LoVo (cell line): ENCODE measurements around the gene SLC35D1.

ENCODE experiments used
- DNase-seq: peaks from one replicate; pipeline ENCODE4 v3.0.0-alpha.2; 2016; ENCODE audit warnings: low spot score

SLC35D1 gene

GRCh38 chr1:67044631-67045270, 9.2 kb downstream of the SLC35D1 start:
- no peak for DNase-seq

DNA sequence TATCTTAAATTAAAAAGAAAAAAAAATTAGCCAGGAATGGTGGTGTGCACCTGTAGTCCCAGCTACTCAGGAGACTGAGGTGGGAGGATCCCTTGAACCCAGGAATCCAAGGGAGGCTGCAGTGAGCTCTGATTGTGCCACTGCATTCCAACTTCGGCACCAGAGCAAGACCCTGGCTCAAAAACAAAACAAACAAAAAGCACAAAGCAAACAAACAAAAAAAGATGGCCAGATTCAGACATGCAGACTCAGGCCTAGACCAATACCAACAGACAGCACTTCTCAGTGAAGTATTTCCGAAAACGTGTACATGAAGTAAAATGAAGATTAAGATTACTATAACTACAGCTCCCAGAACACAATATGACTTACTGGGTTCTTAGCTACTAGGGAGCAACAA, 10.6 kb downstream of the SLC35D1 start:
- no peak for DNase-seq

DNA sequence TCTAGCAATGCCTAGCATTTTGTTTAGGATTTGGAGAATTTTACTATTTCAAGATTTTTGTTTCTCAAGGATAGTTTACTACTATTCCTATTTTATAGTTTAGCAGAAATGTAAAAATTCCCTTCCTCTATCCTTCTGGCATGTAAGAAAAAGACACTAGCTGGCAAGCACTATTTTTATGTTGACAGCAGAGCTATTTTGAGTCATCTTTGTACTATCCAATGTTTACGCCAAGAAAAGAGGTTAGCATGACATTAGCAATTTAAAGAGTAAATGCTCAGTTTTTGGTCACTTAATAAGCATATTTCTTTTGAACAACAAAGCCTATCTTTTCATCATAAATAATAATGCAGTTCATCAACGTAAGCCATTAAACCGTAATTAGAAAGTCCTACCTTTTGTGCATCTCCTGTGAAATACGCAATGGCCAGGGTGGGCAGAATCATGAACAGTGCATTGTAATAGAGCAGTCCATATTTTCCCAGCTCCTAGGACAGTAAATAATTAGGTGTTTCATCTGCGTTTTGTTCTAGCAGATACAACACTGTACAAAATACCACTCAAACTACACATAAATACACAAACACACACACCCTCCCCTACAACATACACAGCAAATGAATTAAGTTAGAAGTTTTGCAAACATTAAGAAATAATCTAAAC, 12.0 kb downstream of the SLC35D1 start:
- no peak for DNase-seq

GRCh38 chr1:67040405-67040804, 13.5 kb downstream of the SLC35D1 start:
- no peak for DNase-seq

- DNase-seq, result no peak
Observed at GRCh38 chr1:67031859-67032247, 22.1 kb downstream of the SLC35D1 start.

- DNase-seq, result no peak
Observed at GRCh38 chr1:67031121-67031858, 22.7 kb downstream of the SLC35D1 start.

DNA sequence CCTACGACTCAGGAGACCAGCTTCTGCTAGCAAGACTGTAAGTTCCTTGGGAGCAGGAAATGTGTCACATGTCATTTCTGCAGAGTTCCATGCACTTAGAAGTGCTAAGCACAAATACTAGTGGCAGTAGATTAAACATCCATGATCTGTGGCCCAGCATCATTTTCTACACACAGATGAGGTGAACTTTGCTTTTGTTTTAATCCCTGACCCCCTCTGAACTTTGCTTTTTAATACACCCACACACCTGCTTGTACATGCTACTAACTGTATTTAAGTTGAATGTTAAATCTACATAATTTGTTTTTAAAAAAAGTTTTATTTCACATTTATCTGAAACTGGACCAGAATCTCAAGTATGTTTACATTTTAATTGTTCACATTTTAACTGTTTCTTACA, 24.5 kb downstream of the SLC35D1 start:
- DNase-seq, result no peak

- DNase-seq, result no peak
Observed at GRCh38 chr1:67020765-67021164, 33.2 kb downstream of the SLC35D1 start.

DNA sequence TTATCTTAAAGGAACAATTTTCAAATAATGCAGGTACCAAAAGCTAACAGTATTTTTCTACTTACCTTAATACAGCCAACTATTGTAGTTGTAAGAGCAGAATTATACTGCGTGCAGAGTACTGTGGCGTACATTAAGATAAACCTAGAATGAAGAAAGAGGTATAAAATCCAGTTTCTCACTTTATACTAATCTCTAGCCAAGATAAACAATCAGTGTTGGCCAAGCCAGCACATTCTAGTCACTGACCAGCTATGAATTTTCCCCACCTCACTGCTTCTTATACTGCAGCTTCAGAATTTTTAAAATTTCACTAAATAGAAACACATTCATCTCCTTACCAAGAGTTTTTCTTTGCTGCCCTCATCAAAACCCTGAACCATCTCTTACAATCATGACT, 33.6 kb downstream of the SLC35D1 start:
- no peak for DNase-seq

GRCh38 chr1:67019600-67020136, 34.3 kb downstream of the SLC35D1 start:
- DNase-seq, result no peak

GRCh38 chr1:67019121-67019520, 34.8 kb downstream of the SLC35D1 start:
- DNase-seq, result no peak

DNA sequence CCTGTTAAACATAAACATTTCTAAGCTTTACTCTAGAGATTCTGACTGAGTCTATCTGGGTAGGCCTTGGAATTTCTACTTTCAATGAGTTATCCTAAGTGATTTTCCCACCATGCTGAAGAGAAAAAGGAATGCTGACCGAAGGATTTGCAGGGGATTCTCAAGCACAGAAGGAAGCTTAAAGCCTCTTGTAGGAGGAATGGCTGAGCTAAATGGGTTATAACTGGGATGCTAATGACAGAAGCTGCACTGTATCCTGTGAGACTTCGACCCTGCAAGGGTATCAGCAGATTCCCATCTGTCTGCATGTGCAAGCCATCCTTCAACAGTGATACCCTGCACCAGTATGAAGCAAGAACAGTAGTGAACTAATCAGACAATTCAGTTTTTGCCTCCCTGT, 35.4 kb downstream of the SLC35D1 start:
- DNase-seq, result no peak

- DNase-seq, result peak; percentile 4
Observed at GRCh38 chr1:67013573-67013972, 40.4 kb downstream of the SLC35D1 start.

GRCh38 chr1:67009792-67010191, 44.2 kb downstream of the SLC35D1 start:
- DNase-seq, result no peak

DNA sequence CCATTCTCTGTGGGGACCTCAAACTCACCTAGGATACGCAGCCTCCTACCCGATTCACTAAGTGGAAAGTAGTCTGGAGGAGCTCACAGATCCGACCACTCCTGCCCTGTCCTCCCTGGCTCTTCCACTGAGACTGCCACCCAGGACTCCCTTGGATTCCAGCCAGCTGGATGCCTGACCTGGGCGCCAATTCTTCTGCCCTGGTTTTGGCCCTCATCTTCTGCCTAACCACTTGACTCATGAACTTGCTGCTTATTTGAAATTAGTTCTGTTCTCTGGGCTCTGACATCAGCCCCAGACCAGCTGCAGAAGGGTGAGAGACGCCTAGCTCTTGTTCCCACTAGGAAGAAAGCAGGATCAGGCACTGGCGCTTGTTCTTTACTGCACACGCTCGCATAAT, 48.9 kb downstream of the SLC35D1 start:
- DNase-seq, result no peak

DNA sequence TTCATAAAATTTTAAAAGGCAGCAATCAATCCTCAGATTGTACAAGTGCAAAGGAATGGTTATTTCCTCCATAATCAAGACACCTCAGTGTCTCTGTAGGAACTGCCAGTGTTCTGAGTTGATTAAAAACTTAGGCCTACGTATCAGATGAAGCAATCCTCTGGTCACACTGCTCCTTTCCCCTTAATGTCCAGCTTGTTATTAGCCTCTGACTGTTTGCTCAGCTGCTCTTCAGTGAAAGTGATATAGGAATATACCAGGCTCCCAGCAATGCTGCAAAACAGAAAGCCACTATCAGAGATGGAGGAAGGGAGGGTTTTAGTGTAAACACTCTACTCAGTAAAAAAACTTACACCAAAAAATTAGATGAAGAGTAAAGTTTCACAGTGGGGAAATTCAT, 49.8 kb downstream of the SLC35D1 start:
- DNase-seq, result no peak

DNA sequence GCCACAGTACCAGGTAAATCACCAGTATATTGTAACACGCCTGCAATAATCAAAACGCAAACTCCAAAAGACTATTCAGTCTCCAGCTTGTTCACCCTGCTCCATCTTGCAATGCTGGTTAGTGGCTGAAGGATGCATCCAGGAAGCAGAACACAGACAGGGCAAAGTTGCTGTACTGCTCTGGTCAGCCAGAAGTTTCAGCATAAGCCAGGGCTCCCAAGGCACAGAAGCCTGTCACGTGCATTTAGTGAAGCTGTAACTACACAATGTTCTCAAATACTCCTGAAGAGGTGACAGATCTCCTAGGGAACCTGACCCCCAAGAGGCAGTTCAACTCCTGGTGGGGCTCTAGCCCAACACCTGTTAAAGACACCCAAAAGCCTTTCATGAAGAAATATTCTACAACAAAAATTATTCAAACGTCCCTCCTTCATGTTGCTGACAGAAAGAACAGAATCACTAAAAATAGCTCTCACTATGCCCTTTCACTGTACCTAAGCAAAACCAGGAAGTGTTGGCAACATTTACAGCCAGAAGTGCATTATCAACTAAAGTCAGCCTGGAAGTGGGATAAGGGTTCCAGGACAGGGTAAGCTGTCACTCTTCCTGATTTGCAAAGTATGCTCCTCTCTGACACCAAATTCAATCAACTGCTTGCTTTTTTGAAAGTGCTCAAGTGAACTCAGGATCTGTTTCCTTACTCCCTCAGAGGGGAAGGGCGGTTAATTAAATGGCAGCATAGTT, 52.1 kb downstream of the SLC35D1 start:
- DNase-seq, result no peak

DNA sequence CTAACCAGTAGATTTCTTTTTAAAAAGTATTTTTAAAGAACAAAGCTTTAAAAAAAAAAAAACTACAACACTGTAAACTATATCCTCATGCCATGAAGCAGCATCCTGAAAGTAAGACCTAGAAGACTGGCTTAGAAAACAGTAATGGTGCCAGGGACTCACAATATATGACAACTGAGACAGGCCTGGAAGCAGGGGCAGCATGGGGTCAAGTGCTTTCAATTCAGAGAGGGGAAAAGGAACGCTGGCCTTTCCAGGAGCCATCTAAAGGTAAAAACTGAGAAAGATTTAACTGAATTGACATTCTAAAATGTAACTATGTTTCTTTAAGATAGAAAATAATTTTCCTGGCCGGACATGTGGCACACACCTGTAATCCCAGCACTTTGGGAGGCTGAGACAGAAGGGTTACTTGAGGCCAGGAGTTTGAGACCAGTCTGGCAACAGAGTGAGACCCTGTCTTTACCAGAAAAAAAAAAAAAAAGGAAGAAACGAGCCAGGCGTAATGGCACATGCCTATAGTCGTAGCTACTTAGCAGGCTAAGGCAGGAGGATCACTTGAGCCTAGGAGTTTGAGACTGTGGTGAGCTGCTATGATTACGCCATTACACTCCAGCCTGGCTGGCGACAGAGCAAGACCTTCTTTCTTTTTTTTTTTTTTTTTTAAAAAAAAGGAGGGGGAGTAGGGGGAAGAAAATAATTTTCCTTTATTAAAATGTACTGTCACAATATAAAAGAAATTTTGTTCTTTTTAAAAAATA, 54.1 kb downstream of the SLC35D1 start:
- DNase-seq, result no peak

GRCh38 chr1:66998972-66999371, 55.0 kb downstream of the SLC35D1 start:
- no peak for DNase-seq

DNA sequence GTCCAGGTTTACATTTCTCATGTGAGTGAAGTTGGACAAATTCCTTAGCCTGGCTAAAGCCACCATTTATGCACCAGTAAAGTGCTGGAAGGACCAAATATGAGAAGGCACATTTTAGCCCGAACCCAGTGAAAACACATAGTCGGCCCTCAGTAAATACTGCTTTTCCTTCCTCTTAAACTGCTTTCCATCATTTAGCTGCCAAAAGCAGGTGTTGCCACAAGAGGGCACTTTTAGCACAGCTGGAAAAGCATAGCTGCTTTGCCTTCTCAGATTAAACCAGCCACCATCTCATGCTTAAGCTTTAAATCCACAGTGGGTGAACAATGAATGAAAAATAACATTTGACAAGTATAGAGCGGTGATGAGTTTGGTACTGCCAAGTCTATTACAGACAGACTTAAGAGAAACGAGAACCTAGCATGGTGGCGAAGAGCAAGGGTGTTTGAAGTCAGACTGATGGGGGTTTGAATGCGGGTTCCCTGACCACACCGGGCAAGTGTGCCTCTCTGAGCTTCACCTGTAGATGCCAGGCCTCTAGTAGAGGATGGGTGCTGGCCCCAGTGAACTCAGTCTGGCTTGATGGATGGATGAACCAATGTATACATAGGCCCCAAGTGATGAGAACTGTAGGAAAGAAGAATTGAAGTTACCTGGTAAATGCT, 57.8 kb downstream of the SLC35D1 start:
- peak; percentile 46 for DNase-seq

- DNase-seq, result no peak
Observed at GRCh38 chr1:66993076-66993475, 60.9 kb downstream of the SLC35D1 start.
